K562 (cell line): ENCODE results near the gene CPLX3. TPM values are rescaled to one million over a fixed set of nuclear protein-coding genes. Genes with fewer than 3 reads are reported as not detected.
A peak's percentile ranks its signal among the peaks of the same experiment; 100 is the strongest.

ENCODE experiments used
- BCOR ChIP-seq: fragments of 450-650 bp; IDR thresholded peaks from 2 replicates; pipeline ENCODE4 v1.6.1; 2016
- CHCHD3 ChIP-seq: fragments of 250-450 bp; sonication (Bioruptor Pico); IDR thresholded peaks from 2 replicates; pipeline ENCODE4 v2.1.2; 2022; ENCODE audit warnings: mild to moderate bottlenecking
- FIP1L1 ChIP-seq: fragments of 200-400 bp; formaldehyde crosslinking; IDR thresholded peaks from 2 replicates; pipeline ENCODE4 v1.6.1; 2018; ENCODE audit warnings: mild to moderate bottlenecking, low read depth, low read length; ENCODE audit not compliant: poor library complexity, severe bottlenecking
- MTA3 ChIP-seq: fragments of 450-650 bp; formaldehyde crosslinking; IDR thresholded peaks from 2 replicates; pipeline ENCODE4 v1.6.1; 2017; ENCODE audit warnings: mild to moderate bottlenecking, borderline replicate concordance
- PHB ChIP-seq: fragments of 250-450 bp; sonication (Bioruptor Pico); IDR thresholded peaks from 2 replicates; pipeline ENCODE4 v1.5.0; 2021
- ZBTB11 ChIP-seq, 3 experiments: fragments of 200-800 bp in 1 of 3; fragments of 250-450 bp in 1 of 3; fragments of 450-650 bp in 1 of 3; sonication (Bioruptor Pico) in 1 of 3; sonication (Bioruptor generic) in 1 of 3; formaldehyde crosslinking in 1 of 3; IDR thresholded peaks; 2 replicates each; pipeline versions ENCODE4 v1.6.1 to v1.8.0; 2016 to 2022; ENCODE audit warnings: mild to moderate bottlenecking in 2 of 3, missing genetic modification characterization in 2 of 3, missing compliant biosample characterization in 1 of 3, moderate library complexity in 1 of 3
- ZKSCAN1 ChIP-seq: fragments of 150-350 bp; IDR thresholded peaks from 2 replicates; pipeline ENCODE4 v1.6.1; 2016; ENCODE audit warnings: low read depth, low read length
- ZNF274 ChIP-seq: IDR thresholded peaks from 2 replicates; pipeline ENCODE4 v1.6.1; 2011; ENCODE audit warnings: low read depth, mild to moderate bottlenecking, low read length, moderate library complexity, borderline replicate concordance
- ZNF282 ChIP-seq: sonication (generic); formaldehyde crosslinking; IDR thresholded peaks from 2 replicates; pipeline ENCODE4 v1.8.1; 2023; ENCODE audit warnings: missing genetic modification reagents
- polyA plus RNA-seq, 8 experiments: library from polyadenylated mRNA; depleted of rRNA in 4 of 8; stranded (reverse) in 5 of 8; unstranded in 3 of 8; fragments of >200 nt; fragmentation: Nextera tagmentation in 2 of 8; fragmentation: Illumina TruSeq in 1 of 8; extraction: Ambion mirVana in 2 of 8; extraction: Trizol in 1 of 8; gene quantifications; 2 replicates each; pipeline versions ENCODE4 v1.2.1 to v1.2.3, GENCODE V29; 2011 to 2014; ENCODE audit warnings: inconsistent platforms in 1 of 8, missing spikeins in 1 of 8
- total RNA-seq, 7 experiments: library from RNA; depleted of rRNA in 6 of 7; stranded (reverse); fragments of >200 nt in 6 of 7; fragmentation: Illumina TruSeq in 2 of 7; extraction: Trizol in 2 of 7; gene quantifications; 2 replicates each; pipeline versions ENCODE4 v1.2.1 to v1.2.3, GENCODE V29; 2011 to 2021; ENCODE audit warnings: low replicate concordance in 1 of 7
- TF ChIP-seq, protein P1 (sequence below): sonication (generic); formaldehyde crosslinking; IDR thresholded peaks from 2 replicates; pipeline ENCODE4 v1.8.0; 2022; ENCODE audit warnings: missing genetic modification reagents, mild to moderate bottlenecking, borderline replicate concordance

Gene CPLX3
- total and polyA plus RNA-seq, 9 of the 15 experiments (the other 6 are each of a cell fraction or from before 2014, with no cell fraction given), result not detected

DNA sequence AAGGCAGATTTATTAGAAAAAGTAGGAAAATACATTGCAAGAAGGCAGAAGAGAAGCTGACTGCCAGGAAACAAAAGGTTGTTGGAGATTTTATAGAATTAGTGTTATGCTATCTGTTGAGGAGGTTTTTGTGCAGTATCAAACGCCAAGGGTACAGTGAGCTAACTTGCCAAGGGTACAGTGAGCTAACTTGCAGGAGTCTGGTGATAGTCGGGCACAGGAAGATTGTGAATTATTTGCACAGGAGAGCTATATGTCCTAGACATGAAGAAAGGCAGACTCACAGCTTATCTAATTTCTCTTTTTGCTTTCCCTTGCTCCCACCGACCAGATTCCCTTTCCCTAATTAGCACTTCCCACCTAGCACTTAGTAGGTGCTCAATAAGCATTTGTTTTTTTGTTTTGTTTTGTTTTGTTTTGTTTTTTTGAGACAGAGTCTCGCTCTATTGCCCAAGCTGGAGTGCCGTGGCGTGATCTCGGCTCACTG is 47.2 kb upstream of the CPLX3 start (continued):
- TF ChIP-seq ZBTB11 (CRISPR knock-in tag; IDR thresholded peaks at IDR 0.05) (0 out of 6 replicates have a peak, but pooled peaks of 1 of the 3 experiments have one; percentile 3), ZNF282 (CRISPR knock-in tag) (no peak), ZNF274 (no peak), BCOR (peak; percentile 36), ZKSCAN1 (peak; percentile 66; the same call in 1 of the 2 replicates), MTA3 (no peak), CHCHD3 (no peak), PHB (CRISPR knock-in tag) (no peak), FIP1L1 (no peak)
- TF ChIP-seq, protein P1, sequence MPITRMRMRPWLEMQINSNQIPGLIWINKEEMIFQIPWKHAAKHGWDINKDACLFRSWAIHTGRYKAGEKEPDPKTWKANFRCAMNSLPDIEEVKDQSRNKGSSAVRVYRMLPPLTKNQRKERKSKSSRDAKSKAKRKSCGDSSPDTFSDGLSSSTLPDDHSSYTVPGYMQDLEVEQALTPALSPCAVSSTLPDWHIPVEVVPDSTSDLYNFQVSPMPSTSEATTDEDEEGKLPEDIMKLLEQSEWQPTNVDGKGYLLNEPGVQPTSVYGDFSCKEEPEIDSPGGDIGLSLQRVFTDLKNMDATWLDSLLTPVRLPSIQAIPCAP (CRISPR knock-in tag), result no peak
